GM19193 (cell line): ENCODE data around the gene TAF4.

Source experiments
- POLR2A ChIP-seq: IDR thresholded peaks from 4 replicates; pipeline ENCODE4 v1.6.1; 2011; ENCODE audit not compliant: insufficient read depth, insufficient read length; ENCODE audit errors: extremely low read depth

TAF4 gene

GRCh38 chr20:62087632-62088031 lies 22.0 kb upstream of the TAF4 start:
- no peak for TF ChIP-seq POLR2A

- no peak for TF ChIP-seq POLR2A
These were observed 21.5 kb upstream of the TAF4 start for GRCh38 chr20:62087227-62087626.

- TF ChIP-seq POLR2A = no peak
These were observed 19.5 kb upstream of the TAF4 start for GRCh38 chr20:62085206-62085605.

GRCh38 chr20:62083312-62083711 lies 17.6 kb upstream of the TAF4 start:
- TF ChIP-seq POLR2A = no peak

- TF ChIP-seq POLR2A = no peak
These were observed 14.7 kb upstream of the TAF4 start for GRCh38 chr20:62080249-62080990.

GRCh38 chr20:62079166-62079565 lies 13.5 kb upstream of the TAF4 start:
- no peak for TF ChIP-seq POLR2A

- no peak for TF ChIP-seq POLR2A
These were observed 7.6 kb upstream of the TAF4 start for GRCh38 chr20:62073323-62073722.

- no peak for TF ChIP-seq POLR2A
These were observed 4.1 kb upstream of the TAF4 start for GRCh38 chr20:62069741-62070216.

- TF ChIP-seq POLR2A = no peak
These were observed 3.3 kb upstream of the TAF4 start for GRCh38 chr20:62068997-62069396.

GRCh38 chr20:62067547-62068260 lies 2.0 kb upstream of the TAF4 start:
- no peak for TF ChIP-seq POLR2A

- no peak for TF ChIP-seq POLR2A
These were observed 1.3 kb upstream of the TAF4 start for GRCh38 chr20:62066983-62067433.

GRCh38 chr20:62066339-62066982 lies 780 bp upstream of the TAF4 start:
- no peak for TF ChIP-seq POLR2A

- TF ChIP-seq POLR2A = no peak
These were observed 659 bp downstream of the TAF4 start for GRCh38 chr20:62064770-62065673.

GRCh38 chr20:62063981-62064769 lies 1.5 kb downstream of the TAF4 start:
- no peak for TF ChIP-seq POLR2A
